Fibroblast of skin of left biceps (primary cell): Measurements from ENCODE around the gene GPR153.
A peak's percentile ranks its signal among the peaks of the same experiment; 100 is the strongest.

Source experiments
- DNase-seq, 2 experiments: peaks; one replicate each; pipeline ENCODE4 v3.0.0-alpha.2; 2013; ENCODE audit warnings: low read depth in 2 of 2

Gene GPR153

GRCh38 chr1:6248932-6249738, 11.8 kb downstream of the GPR153 start:
- no peak for DNase-seq

- no peak for DNase-seq
Measured at GRCh38 chr1:6248161-6248776, 12.6 kb downstream of the GPR153 start.

- no peak for DNase-seq
Measured at GRCh38 chr1:6247651-6248050, 13.2 kb downstream of the GPR153 start.

GRCh38 chr1:6246497-6247467, 14.1 kb downstream of the GPR153 start:
- no peak for DNase-seq

GRCh38 chr1:6245869-6246496, 14.9 kb downstream of the GPR153 start:
- DNase-seq: no peak

- peak; percentile 26 to 29 for DNase-seq
Measured at GRCh38 chr1:6245086-6245868, 15.6 kb downstream of the GPR153 start.

GRCh38 chr1:6244401-6245049, 16.4 kb downstream of the GPR153 start:
- no peak for DNase-seq

GRCh38 chr1:6243993-6244392, 16.9 kb downstream of the GPR153 start, which contains the start of gene HES3:
Gene HES3, plus strand, starts transcription at chr1:6244179. Its CDS starts 187 bp downstream, at chr1:6244366.
- no peak for DNase-seq

GRCh38 chr1:6243053-6243834, 17.7 kb downstream of the GPR153 start:
- DNase-seq: no peak

GRCh38 chr1:6241887-6242740, 18.8 kb downstream of the GPR153 start:
- DNase-seq: no peak

- DNase-seq: no peak
Measured at GRCh38 chr1:6241107-6241886, 19.6 kb downstream of the GPR153 start.

GRCh38 chr1:6239950-6240768, 20.7 kb downstream of the GPR153 start:
- DNase-seq: peak; percentile 28 to 29

GRCh38 chr1:6239213-6239752, 21.6 kb downstream of the GPR153 start:
- no peak for DNase-seq

- DNase-seq: no peak
Measured at GRCh38 chr1:6237093-6237492, 23.8 kb downstream of the GPR153 start.

GRCh38 chr1:6235296-6235677, 25.6 kb downstream of the GPR153 start:
- DNase-seq: no peak

- DNase-seq: no peak
Measured at GRCh38 chr1:6234502-6235295, 26.2 kb downstream of the GPR153 start.
